GM18498 (cell line): ENCODE measurements around the gene CDH2.

Experiments used
- ATAC-seq: cut with Tn5 transposase; IDR thresholded peaks from one replicate; pipeline ENCODE4 v1.9.1; 2021; ENCODE audit warnings: mild to moderate bottlenecking, moderate library complexity; ENCODE audit not compliant: unreplicated experiment

Gene CDH2

GRCh38 chr18:28045176-28045810 is 131.6 kb downstream of the CDH2 start:
- no peak for ATAC-seq

- no peak for ATAC-seq
These were observed 132.9 kb downstream of the CDH2 start for GRCh38 chr18:28044036-28044435.

GRCh38 chr18:28043631-28044030 is 133.3 kb downstream of the CDH2 start:
- no peak for ATAC-seq

- ATAC-seq = no peak
These were observed 135.6 kb downstream of the CDH2 start for GRCh38 chr18:28041366-28041765.

GRCh38 chr18:28040716-28041115 is 136.2 kb downstream of the CDH2 start:
- no peak for ATAC-seq

GRCh38 chr18:28040211-28040610 is 136.7 kb downstream of the CDH2 start:
- ATAC-seq = no peak

GRCh38 chr18:28039691-28040090 is 137.2 kb downstream of the CDH2 start:
- no peak for ATAC-seq

GRCh38 chr18:28039078-28039477 is 137.9 kb downstream of the CDH2 start:
- ATAC-seq = no peak

GRCh38 chr18:28036488-28036887 is 140.4 kb downstream of the CDH2 start:
- ATAC-seq = no peak

- no peak for ATAC-seq
These were observed 142.4 kb downstream of the CDH2 start for GRCh38 chr18:28034567-28034966.

- ATAC-seq = no peak
These were observed 144.8 kb downstream of the CDH2 start for GRCh38 chr18:28032177-28032576.

GRCh38 chr18:28030458-28030857 is 146.5 kb downstream of the CDH2 start:
- no peak for ATAC-seq

- no peak for ATAC-seq
These were observed 149.2 kb downstream of the CDH2 start for GRCh38 chr18:28027755-28028154.

- no peak for ATAC-seq
These were observed 157.4 kb downstream of the CDH2 start for GRCh38 chr18:28019425-28020108.

- no peak for ATAC-seq
These were observed 158.6 kb downstream of the CDH2 start for GRCh38 chr18:28018351-28018750.

- ATAC-seq = no peak
These were observed 161.3 kb downstream of the CDH2 start for GRCh38 chr18:28015671-28016070.

- ATAC-seq = no peak
These were observed 163.9 kb downstream of the CDH2 start for GRCh38 chr18:28013066-28013465.

- ATAC-seq = no peak
These were observed 164.6 kb downstream of the CDH2 start for GRCh38 chr18:28012336-28012735.

- no peak for ATAC-seq
These were observed 167.3 kb downstream of the CDH2 start for GRCh38 chr18:28009589-28009988.

GRCh38 chr18:28007841-28008240 is 169.1 kb downstream of the CDH2 start:
- no peak for ATAC-seq

- ATAC-seq = no peak
These were observed 171.8 kb downstream of the CDH2 start for GRCh38 chr18:28005164-28005563.

GRCh38 chr18:28004606-28005005 is 172.3 kb downstream of the CDH2 start:
- ATAC-seq = no peak

GRCh38 chr18:28003451-28003850 is 173.5 kb downstream of the CDH2 start:
- no peak for ATAC-seq
